Right lobe of liver (tissue), 6 donors: ENCODE measurements around the gene NPDC1. TPM values are rescaled to one million over a fixed set of nuclear protein-coding genes. Genes with fewer than 3 reads are reported as not detected.
A peak's percentile ranks its signal among the peaks of the same experiment; 100 is the strongest.

Experiments used
- ATAC-seq, 4 donors: fragments of 200-7000 bp; cut with Tn5 transposase; one replicate each; pipeline ENCODE4 v1.9.1; 2020; ENCODE audit warnings: mild to moderate bottlenecking in 4 of 4, moderate library complexity in 4 of 4
- DNase-seq, 3 donors: peaks; one replicate each; pipeline ENCODE4 v3.0.0-alpha.2; 2020
- H3K27ac ChIP-seq, 3 donors: fragments of 200-600 bp; one replicate each; pipeline ENCODE4 v1.8.0; 2022
- H3K27me3 ChIP-seq, 2 donors: fragments of 200-600 bp; one replicate each; pipeline ENCODE4 v1.8.0; 2022
- H3K36me3 ChIP-seq, 4 donors: fragments of 200-600 bp; sonication (generic) in 1 of 4; one replicate each; pipeline versions ENCODE4 v1.5.1 to v1.8.0; 2017 to 2022; ENCODE audit warnings: control low read depth in 1 of 4
- H3K4me1 ChIP-seq, 4 donors: fragments of 200-600 bp; sonication (generic) in 1 of 4; one replicate each; pipeline versions ENCODE4 v1.5.1 to v1.8.0; 2017 to 2022; ENCODE audit warnings: control low read depth in 1 of 4
- H3K4me3 ChIP-seq, 3 donors: fragments of 200-600 bp; one replicate each; pipeline ENCODE4 v1.8.0; 2022
- H3K9me3 ChIP-seq, 4 donors: fragments of 200-600 bp; sonication (generic) in 1 of 4; one replicate each; pipeline versions ENCODE4 v1.5.1 to v1.8.0; 2017 to 2022; ENCODE audit warnings: control low read depth in 1 of 4
- CTCF ChIP-seq, 4 donors: fragments of 200-600 bp in 3 of 4; fragments of 450-650 bp in 1 of 4; IDR thresholded peaks; one replicate each; pipeline versions ENCODE4 v1.5.1 to v1.8.0; 2016 to 2022; ENCODE audit warnings: antibody characterized with exemption in 4 of 4, mild to moderate bottlenecking in 2 of 4
- POLR2A ChIP-seq: fragments of 450-650 bp; IDR thresholded peaks from one replicate; pipeline ENCODE4 v1.6.1; 2017; ENCODE audit warnings: antibody characterized with exemption, mild to moderate bottlenecking
- WGBS: methylation state at CpG from one replicate; pipeline ENCODE4 v1.1.6; 2018; ENCODE audit warnings: low coverage, low lambda C conversion rate; ENCODE audit not compliant: insufficient coverage; ENCODE audit errors: missing lambda C conversion rate; 5-methylcytosine and 5-hydroxymethylcytosine counted together
- intact Hi-C, 2 donors: fragments of 100-400 bp; cut with DNase I; formaldehyde crosslinking; loops; one replicate each; pipeline versions ENCODE4 v1.11.2 to v1.14.1; 2022
- total RNA-seq, 6 experiments: library from RNA; depleted of rRNA in 2 of 6; stranded (reverse); fragments of >200 nt in 2 of 6; fragmentation: NEBNext Ultra II Directional in 3 of 6; extraction: Animal tissue kit (Norgen Biotek cat#: 25700) in 3 of 6; gene quantifications; one replicate each; pipeline versions ENCODE4 v1.1.0 to v1.2.4, GENCODE V29; 2016 to 2023
- donor health status: DM: no; HTN: yes; CAD: no.
- donor health status: DM: no; HTN: no; CAD: no.
- donor health status: DM: no; HTN: no; CAD: no.
- donor health status: DM: no; HTN: yes; CAD: no.
- donor health status: DM: no; HTN: yes; CAD: no.

Gene NPDC1
- total RNA-seq, 6 experiments from 2014 or later, result 9.3 to 14.9 (median 12.2) TPM

DNA sequence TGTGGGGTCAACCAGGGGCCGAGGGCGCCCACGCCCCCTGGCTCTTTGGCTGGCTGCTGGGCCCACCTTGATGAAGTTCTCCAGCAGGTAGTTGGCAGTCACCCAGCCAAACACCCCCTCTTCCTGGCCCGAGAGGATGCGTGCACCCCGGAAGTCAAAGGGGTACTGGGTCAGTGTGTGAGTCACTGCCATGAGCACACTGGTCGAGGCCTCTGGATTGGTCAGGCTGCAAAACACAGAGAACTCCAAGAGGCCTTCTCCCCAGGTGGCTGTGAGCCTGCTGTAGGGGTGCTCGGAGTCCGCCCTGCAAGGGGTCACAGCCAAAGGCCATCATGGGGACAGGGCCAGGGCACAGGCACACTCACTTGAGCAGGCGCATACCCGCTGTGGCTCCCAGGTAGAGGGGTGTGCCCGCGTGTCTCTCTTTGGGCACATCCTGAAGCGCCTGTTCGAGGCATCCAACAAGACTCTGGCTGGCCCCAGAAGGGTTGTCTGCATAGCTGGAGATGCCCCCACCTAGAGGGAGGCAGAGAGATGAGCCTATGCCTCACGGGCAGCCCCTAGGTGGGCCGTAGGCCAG, 5.3 kb upstream of the NPDC1 start:
- intact Hi-C loops, result no loop called here
- ATAC-seq (no peak), DNase-seq (no peak)
- no peak for TF ChIP-seq POLR2A
- no peak for TF ChIP-seq CTCF (IDR thresholded peaks at IDR 0.05)
- H3K4me1 ChIP-seq, result peaks cover 2 to 29% (median 11%) of the 10 kb centered on the region in 4 donors
- no peak overlapping the region for H3K27ac ChIP-seq
- no peaks in the 10 kb centered on the region for H3K9me3 ChIP-seq
- WGBS, result 95% methylated on average over 4 of the region's 17 CpGs
- H3K36me3 ChIP-seq, result no peaks in the 10 kb centered on the region
- H3K27me3 ChIP-seq, result peaks cover 0 to 18% of the 10 kb centered on the region in 2 donors
- no peak overlapping the region for H3K4me3 ChIP-seq

DNA sequence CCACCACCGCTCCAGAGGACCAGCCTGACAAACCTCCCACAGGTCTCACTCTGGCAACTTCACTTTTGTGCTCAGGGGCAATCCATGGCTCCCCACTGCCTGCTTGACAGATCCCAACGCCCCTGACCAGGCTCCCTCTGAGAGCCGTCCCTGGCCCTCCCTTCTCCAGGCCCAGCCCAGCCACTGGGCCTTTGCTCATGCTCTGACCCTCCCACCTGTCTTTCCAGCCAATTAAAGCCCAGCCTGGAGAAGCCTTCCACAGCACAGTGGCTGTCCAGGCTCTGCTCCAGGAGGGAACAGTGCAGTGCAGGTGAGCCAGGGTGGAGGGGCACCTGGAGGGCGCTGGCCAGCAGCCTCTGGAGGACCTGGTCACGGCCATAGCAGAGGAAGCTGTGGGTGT, 4.6 kb upstream of the NPDC1 start:
- no peaks in the 10 kb centered on the region for H3K9me3 ChIP-seq
- H3K4me1 ChIP-seq, result peaks cover 0 to 28% (median 7%) of the 10 kb centered on the region in 4 donors
- H3K27ac ChIP-seq, result no peak overlapping the region
- no peak overlapping the region for H3K4me3 ChIP-seq
- WGBS, result no CpG with 5 or more reads among the region's 5 CpGs
- no peak for ATAC-seq
- intact Hi-C loops, result no loop called here
- DNase-seq, result no peak
- H3K27me3 ChIP-seq, result peaks cover 0 to 23% of the 10 kb centered on the region in 2 donors
- no peaks in the 10 kb centered on the region for H3K36me3 ChIP-seq
- no peak for TF ChIP-seq POLR2A
- TF ChIP-seq CTCF (IDR thresholded peaks at IDR 0.05), result no peak

DNA sequence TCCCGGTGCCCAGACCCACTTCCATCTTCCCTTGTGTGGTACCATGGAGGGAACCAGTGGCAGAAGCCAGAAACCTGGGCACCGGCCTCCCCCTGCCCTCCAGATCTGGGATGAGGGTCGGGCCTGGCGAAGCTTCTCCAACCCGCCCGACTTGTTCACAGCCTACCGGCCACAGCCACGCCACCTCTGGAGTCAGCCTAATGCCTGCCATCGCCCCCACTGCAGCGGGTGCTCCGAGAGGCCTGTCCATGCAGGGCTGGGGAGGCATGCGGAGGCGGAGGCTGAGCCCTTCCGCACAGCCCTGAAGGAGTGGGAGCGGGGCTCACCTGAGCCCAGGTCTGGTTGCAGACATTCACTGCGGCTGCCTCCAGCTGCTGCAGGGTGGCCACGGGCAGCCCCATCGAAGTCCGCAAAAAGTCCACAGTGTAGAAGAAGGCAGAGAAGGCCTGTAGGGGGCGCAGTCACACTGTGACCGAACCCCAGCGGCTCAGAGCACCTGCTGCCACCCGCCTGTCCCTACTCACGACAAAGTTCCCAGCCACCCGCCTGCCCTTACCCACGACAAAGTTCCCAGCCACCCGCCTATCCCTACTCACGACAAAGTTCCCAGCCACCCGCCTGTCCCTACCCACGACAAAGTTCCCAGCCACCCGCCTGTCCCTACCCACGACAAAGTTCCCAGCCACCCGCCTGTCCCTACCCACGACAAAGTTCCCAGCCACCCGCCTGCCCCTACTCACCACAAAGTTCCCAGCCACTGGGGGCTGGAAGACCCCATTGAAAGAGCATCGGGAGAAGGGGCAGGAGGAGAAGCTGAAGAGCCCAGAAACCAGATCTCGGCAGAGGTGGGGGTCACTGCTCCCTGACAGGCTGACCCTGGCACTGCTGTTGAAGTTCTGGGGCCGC, 3.8 kb upstream of the NPDC1 start:
- Histone ChIP-seq H3K27ac (no peak overlapping the region), H3K9me3 (no peaks in the 10 kb centered on the region), H3K4me3 (no peak overlapping the region), H3K27me3 (peaks cover 0 to 23% of the 10 kb centered on the region in 2 donors), H3K36me3 (no peaks in the 10 kb centered on the region), H3K4me1 (peaks cover 0 to 24% (median 2%) of the 10 kb centered on the region in 4 donors)
- DNase-seq, result peak in 1 of 3 donors; percentile 62
- intact Hi-C loops, result no loop called here
- peak; percentile 30 to 47 (median 38) for ATAC-seq
- 54% methylated on average over 17 of the region's 38 CpGs for WGBS
- TF ChIP-seq POLR2A, result no peak
- peak; percentile 48 to 63 (median 56) for TF ChIP-seq CTCF (IDR thresholded peaks at IDR 0.05)

GRCh38 chr9:137048655-137049543, 2.9 kb upstream of the NPDC1 start:
- WGBS, result 48% methylated on average over 11 of the region's 72 CpGs
- H3K4me3 ChIP-seq, result no peak overlapping the region
- H3K36me3 ChIP-seq, result no peaks in the 10 kb centered on the region
- peak in 2 of 3 donors; percentile 28 to 80 for DNase-seq
- H3K27ac ChIP-seq, result no peak overlapping the region
- intact Hi-C loops, result no loop called here
- peaks cover 2 to 23% of the 10 kb centered on the region in 2 donors for H3K27me3 ChIP-seq
- H3K9me3 ChIP-seq, result no peaks in the 10 kb centered on the region
- H3K4me1 ChIP-seq, result peaks cover 0 to 15% (median 0%) of the 10 kb centered on the region in 4 donors
- peak in 2 of 4 donors; percentile 5 to 11 for ATAC-seq
- no peak for TF ChIP-seq POLR2A
- no peak for TF ChIP-seq CTCF (IDR thresholded peaks at IDR 0.05)
